Nephron progenitor cell (in vitro differentiated cells): ENCODE data around the gene CDHR1.

ENCODE experiments used
- DNase-seq: peaks from one replicate; pipeline ENCODE4 v3.0.0; 2021
- H3K27ac Mint-ChIP-seq: 2 replicates; pipeline ENCODE4 v1.8.0; 2021; ENCODE audit warnings: mild to moderate bottlenecking, moderate library complexity, mixed read lengths
- H3K27me3 Mint-ChIP-seq: 2 replicates; pipeline ENCODE4 v1.8.0; 2021; ENCODE audit warnings: mild to moderate bottlenecking, low read depth, mixed read lengths; ENCODE audit not compliant: poor library complexity
- H3K36me3 Mint-ChIP-seq: 2 replicates; pipeline ENCODE4 v1.8.0; 2021; ENCODE audit warnings: low read depth, mixed read lengths
- H3K4me1 Mint-ChIP-seq: 2 replicates; pipeline ENCODE4 v1.8.0; 2021; ENCODE audit warnings: mixed read lengths
- H3K4me3 Mint-ChIP-seq: 2 replicates; pipeline ENCODE4 v1.8.0; 2021; ENCODE audit warnings: mild to moderate bottlenecking, moderate library complexity, mixed read lengths
- H3K9me3 Mint-ChIP-seq: 2 replicates; pipeline ENCODE4 v1.8.0; 2021; ENCODE audit warnings: mild to moderate bottlenecking, moderate library complexity, mixed read lengths
- TF ChIP-seq, protein P1 (sequence below): fragments of 200-600 bp; sonication (generic); IDR thresholded peaks from 2 replicates; pipeline ENCODE4 v1.5.0; 2021; ENCODE audit warnings: antibody characterized with exemption

CDHR1 gene

DNA sequence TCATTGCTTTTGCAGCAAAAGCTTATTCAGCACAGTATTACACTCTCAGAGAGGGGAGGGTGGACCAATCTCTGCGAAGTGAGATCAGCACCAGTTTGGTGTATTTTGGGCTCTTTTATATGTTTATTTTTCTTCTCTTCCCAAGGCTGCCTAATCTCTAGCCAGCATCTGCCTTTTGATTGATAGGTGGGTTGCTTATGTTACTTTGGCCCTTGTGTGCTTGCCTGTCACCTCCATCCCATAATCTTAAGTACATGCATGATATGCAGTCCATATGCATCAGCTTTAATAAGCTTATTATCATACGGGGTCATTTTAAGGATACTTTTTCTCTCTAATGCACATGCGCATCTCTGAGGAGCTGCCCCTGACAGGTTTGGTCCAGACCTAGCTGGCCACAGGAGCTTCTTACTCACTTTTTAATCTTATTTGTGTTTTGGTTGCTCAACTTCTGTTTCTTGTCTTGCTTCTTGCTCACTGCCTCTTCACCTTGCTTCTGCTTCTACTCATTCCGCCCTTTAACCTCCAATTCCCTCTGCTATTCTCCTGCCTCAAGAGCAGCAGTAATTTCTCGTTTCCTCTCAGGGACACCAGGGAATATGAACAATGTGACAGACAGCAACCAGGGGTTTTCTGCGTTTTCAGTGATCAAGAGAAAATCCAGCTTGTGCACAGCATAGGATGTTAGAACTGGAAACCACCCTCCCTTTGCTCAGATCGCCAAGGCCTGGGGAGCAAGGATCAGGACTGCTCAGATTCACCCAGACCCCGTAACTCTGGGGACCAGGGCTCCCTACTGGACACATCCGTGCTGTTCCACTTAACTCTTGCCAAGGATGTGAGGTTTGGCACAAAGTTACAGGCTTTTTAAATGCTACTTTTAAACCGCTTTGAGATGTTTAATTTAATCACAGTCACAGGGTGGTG lies 60.5 kb downstream of the CDHR1 start:
- no peak overlapping the region for H3K4me3 Mint-ChIP-seq
- no peaks in the 10 kb centered on the region for H3K9me3 Mint-ChIP-seq
- no peak for DNase-seq

DNA sequence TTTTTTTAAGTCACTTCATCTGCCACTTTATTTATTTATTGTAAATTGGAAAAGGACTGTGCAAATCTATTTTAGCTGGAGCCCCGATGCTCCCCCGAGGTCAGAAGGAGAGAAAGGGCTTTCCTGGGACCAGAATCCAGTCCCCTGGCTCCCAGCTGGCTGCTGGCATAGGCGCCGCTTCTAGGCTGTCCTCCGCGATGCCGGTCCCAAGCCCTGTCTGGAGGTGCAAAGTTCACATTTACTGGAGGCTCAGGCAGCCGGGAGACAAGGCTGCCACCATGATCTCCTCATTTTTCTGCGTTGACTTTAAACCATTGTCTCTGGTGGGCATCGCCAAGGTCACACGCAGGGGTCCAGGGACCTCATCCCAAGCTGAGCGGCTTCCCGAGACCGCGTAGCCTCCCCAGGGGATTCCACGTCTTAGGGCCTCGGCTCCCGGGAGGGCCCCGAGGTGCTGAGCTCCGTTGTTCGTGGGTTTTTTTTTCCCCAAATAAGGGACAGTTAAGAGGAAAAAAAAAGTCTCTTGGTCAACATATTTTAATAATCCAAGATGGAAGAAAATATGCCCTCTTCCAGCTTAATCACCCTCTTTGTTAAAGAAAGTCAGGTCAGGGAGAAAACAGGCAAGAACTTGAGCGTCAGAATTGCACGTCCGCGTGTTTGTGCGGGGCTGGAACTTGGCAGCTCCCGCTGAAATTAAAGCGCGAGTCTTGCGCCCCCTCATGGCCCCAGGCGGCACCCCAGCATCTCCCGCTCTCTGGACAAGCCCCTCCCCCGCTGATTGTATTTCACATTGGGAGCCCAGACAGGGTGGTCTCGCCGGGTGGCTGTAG lies 62.4 kb downstream of the CDHR1 start:
- Mint-ChIP-seq H3K27ac (no peak overlapping the region), H3K27me3 (peaks cover 31% of the 10 kb centered on the region), H3K9me3 (no peaks in the 10 kb centered on the region), H3K4me1 (peaks cover 5% of the 10 kb centered on the region), H3K36me3 (no peaks in the 10 kb centered on the region), H3K4me3 (no peak overlapping the region)
- TF ChIP-seq, protein P1, sequence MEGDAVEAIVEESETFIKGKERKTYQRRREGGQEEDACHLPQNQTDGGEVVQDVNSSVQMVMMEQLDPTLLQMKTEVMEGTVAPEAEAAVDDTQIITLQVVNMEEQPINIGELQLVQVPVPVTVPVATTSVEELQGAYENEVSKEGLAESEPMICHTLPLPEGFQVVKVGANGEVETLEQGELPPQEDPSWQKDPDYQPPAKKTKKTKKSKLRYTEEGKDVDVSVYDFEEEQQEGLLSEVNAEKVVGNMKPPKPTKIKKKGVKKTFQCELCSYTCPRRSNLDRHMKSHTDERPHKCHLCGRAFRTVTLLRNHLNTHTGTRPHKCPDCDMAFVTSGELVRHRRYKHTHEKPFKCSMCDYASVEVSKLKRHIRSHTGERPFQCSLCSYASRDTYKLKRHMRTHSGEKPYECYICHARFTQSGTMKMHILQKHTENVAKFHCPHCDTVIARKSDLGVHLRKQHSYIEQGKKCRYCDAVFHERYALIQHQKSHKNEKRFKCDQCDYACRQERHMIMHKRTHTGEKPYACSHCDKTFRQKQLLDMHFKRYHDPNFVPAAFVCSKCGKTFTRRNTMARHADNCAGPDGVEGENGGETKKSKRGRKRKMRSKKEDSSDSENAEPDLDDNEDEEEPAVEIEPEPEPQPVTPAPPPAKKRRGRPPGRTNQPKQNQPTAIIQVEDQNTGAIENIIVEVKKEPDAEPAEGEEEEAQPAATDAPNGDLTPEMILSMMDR = peak; percentile 65
- peak; percentile 75 for DNase-seq

More for the DNA sequence above, 60.5 kb downstream of the CDHR1 start:
- no peak overlapping the region for H3K27ac Mint-ChIP-seq
- peaks cover 34% of the 10 kb centered on the region for H3K27me3 Mint-ChIP-seq
- H3K36me3 Mint-ChIP-seq = no peaks in the 10 kb centered on the region
- TF ChIP-seq, protein P1 = no peak
- H3K4me1 Mint-ChIP-seq = peaks cover 5% of the 10 kb centered on the region

DNA sequence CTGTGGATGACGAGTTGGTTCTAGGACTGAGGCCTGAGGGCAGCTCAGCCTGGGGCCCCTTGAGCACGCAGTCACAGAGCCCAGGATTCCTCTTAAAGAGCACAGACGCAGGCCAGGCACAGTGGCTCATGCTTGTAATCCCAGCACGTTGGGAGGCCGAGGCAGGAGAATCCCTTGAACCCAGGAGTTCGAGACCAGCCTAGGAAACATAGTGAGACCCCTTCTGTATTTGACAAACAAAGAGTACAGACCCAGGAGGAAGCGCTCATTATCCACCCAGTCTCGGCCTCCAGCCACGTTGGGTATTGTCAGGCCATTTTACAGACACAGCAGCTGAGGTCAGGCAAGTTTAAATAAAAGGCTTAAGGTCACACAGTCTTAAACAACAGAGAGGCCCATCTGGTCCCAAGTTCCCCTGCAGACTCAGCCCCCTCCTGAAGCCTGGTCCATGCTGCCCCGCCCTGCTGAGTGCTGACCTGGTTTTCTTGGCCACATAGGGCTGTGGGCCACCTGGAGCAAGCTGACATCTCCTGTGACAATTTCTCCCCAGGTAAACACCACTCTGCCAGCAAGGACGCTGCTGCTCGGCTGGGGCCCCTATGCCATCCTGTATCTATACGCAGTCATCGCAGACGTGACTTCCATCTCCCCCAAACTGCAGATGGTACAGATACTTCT lies 63.1 kb downstream of the CDHR1 start:
- H3K27me3 Mint-ChIP-seq = peaks cover 24% of the 10 kb centered on the region
- no peak overlapping the region for H3K27ac Mint-ChIP-seq
- no peak for DNase-seq
- H3K4me3 Mint-ChIP-seq = no peak overlapping the region
- H3K36me3 Mint-ChIP-seq = no peaks in the 10 kb centered on the region
- peaks cover 5% of the 10 kb centered on the region for H3K4me1 Mint-ChIP-seq
- TF ChIP-seq, protein P1 = no peak
- no peaks in the 10 kb centered on the region for H3K9me3 Mint-ChIP-seq

DNA sequence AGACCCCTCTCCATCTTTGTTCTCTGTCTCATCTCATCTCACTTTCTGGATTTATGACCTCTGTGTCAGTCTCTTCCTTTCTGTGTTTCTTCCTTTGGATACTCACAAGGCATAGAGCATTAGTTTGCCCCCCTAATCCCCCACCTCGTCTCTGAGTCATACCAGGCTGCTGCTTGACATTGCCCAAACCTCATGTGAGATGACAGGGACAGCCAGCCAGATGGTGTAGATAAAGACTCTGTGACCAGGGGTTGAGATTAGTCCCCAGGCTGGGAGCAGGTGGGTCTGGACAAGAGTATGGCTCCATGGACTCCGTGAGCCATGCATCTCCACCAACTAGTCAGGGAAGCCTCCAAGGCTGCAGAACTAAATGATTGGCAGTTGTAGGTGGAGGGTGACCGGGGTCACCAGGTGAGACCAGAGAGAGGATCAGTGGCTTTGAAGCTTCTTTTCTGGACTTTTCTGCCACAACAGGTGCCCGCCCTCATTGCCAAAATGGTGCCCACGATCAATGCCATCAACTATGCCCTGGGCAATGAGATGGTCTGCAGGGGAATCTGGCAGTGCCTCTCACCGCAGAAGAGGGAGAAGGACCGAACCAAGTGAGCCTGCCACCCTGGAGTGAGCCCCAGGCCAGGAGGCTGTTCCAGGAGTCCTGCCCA lies 63.8 kb downstream of the CDHR1 start:
- peaks cover 25% of the 10 kb centered on the region for H3K27me3 Mint-ChIP-seq
- H3K4me1 Mint-ChIP-seq = peaks cover 5% of the 10 kb centered on the region
- no peak overlapping the region for H3K27ac Mint-ChIP-seq
- H3K9me3 Mint-ChIP-seq = no peaks in the 10 kb centered on the region
- H3K4me3 Mint-ChIP-seq = no peak overlapping the region
- TF ChIP-seq, protein P1 = no peak
- H3K36me3 Mint-ChIP-seq = no peaks in the 10 kb centered on the region
- DNase-seq = no peak

DNA sequence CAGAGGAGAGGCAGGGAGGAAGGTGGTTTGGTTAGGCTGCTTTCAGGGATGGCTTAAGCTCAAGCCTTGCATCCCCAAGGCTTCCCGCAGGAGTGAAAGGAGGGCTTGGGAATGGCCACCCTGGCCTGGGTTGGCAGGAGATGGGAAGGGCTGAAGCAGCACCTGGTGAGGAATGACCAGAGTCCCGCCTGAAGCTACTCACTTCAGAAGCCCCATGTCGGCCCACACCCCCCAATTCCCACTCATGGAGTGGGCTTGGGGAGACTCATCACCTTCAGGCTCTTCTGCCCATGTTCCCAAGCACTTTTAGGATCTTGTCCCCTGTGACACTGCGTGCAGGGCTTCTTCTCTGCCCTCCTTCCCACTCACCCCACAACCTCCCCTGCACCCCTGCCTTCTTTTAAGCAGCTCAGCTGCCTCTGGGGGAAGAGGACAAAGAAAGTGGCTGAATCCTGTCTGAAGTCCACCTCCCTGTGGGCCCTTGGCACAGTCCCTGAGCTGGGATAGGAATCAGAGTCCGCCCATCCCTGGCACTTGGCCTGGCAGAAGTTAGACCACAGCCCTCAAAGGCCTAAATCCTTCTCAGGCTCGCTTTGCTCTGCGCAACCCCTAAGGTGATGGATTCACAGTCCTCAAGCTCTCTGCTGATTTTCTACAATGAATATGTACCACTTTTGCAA lies 67.0 kb downstream of the CDHR1 start:
- H3K36me3 Mint-ChIP-seq = no peaks in the 10 kb centered on the region

More for the DNA sequence above, 67.0 kb downstream of the CDHR1 start:
- Mint-ChIP-seq H3K27me3 (peaks cover 22% of the 10 kb centered on the region), H3K9me3 (no peaks in the 10 kb centered on the region), H3K4me3 (no peak overlapping the region), H3K4me1 (no peaks in the 10 kb centered on the region), H3K27ac (no peak overlapping the region)
- TF ChIP-seq, protein P1 = no peak
- DNase-seq = no peak
